ENCODE data around the gene CES3.
"Not testable (repeated sequence)": the region's sequence is repeated elsewhere in the genome, so short reads cannot be mapped to it uniquely, and the experiment has no call there.

Gene CES3

DNA sequence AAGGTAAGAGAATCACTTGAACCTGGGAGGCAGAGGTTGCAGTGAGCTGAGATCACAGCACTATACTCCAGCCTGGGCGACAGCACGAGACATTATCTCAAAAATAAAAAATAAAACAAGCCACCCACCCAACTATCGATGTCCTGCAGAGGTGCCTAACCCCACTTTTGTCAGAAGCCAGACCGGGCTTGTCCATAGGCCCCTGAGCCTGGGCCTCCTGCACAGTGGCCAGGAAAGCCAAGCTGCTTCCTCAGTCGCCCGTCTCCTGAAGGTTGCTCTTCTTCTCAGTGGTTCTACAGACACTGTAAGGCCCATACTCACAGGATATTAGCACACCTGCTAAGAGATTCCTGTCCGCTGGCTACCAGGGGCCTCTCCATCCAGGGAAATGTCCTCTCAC lies 14.5 kb upstream of the CES3 start:
- FAIRE-seq (no peak), DNase-seq (ENCODE audit: low spot score) (no peak)

DNA sequence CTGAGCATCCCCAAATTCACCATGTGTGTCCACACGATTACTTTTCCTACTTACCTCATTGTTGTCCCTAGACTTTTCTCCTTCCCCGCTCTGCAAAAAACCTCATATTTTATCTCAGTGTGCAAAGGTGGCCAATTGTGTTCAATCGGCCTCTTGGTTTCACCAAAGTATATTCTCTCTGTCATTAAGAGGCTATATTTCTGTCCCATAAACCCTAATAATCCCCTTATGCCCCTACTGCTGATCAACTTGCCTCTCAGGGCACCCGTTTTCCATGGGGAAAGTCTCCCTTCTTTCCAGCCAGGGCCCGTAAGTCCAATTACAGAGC lies 14.1 kb upstream of the CES3 start:
- DNase-seq (ENCODE audit: low spot score) (no peak), FAIRE-seq (no peak)

DNA sequence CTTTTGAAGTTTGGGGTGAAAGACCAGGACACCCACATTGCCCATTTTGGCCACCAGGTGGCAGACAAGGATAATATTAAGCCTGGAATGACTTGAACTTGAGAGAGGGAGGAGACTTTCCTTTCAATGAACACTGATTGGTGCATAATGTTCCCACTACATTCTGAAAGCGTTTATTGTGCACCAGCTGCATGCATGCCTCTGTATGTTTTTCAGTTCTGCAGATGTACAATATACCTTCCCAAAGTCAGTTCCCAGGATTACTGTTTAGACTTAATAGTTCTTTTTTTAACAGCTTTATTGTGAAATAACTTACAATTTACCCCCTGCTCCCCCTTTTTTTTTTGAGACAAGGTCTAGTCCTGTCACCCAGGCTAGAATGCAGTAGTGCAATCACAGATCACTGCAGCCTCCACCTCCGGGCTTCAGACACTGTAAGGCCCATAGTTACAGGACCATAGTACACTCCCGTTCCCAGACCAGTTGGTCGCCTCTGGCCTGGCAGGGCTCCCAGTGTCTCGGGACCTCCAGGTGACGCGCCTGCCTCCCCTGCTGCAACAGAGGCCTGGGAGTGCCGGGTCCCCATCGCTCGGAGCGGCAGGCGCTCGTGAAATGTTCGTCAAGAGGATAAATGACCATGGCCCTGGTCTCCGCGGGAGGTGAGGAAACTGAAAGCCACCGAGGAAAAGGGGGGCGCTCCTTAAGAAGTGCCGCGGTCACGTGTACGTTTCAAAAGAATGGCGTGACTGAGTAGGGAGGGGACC lies 13.6 kb upstream of the CES3 start:
- FAIRE-seq, result peak; percentile 79
- peak; percentile 63 for DNase-seq (ENCODE audit: low spot score)

GRCh38 chr16:66948134-66948836 lies 12.8 kb upstream of the CES3 start:
- DNase-seq (ENCODE audit: low spot score), result no peak
- no peak for FAIRE-seq

GRCh38 chr16:66948837-66949225 lies 12.2 kb upstream of the CES3 start:
- FAIRE-seq, result no peak
- no peak for DNase-seq (ENCODE audit: low spot score)

- DNase-seq (ENCODE audit: low spot score) (no peak), FAIRE-seq (no peak)
These were observed 11.6 kb upstream of the CES3 start for GRCh38 chr16:66949472-66949871.

- no peak for DNase-seq (ENCODE audit: low spot score)
- no peak for FAIRE-seq
These were observed 10.6 kb upstream of the CES3 start for GRCh38 chr16:66950437-66950836.

DNA sequence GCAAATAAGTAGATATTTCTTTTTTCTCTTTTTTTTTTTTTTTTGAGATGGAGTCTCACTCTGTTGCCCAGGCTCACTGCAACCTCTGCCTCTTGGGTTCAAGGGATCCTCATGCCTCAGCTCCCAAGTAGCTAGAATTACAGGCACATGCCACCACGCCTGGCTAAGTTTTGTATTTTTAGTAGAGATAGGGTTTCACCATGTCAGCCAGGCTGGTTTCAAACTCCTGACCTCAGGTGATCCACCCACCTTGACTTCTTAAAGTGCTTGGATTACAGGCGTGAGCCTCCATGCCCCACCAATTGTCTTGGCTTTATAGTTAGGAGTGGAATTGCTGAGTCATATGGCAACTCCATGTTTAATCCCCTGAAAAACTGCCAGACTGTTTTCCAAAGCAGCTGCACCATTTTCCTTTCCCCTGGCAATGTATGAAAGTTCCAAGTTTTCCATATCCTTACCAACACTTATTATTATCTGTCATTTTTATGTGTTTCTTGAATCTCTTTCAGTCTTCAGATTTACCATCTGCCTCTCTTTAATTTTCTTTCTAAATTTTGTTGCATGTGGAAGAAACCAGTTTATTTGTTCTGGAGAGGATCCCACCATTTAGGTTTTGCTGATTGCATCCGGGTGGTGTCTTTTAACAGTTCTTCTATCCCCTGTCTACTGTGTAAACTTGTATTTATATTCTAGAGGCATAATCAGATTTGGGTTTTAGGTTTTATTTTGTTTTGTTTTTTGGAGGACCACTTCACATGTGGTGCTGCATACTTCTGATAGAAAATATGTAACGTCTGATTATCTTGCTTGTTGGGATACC lies 9.9 kb upstream of the CES3 start:
- FAIRE-seq, result no peak
- DNase-seq (ENCODE audit: low spot score), result no peak

- DNase-seq (ENCODE audit: low spot score), result no peak
- no peak for FAIRE-seq
These were observed 8.5 kb upstream of the CES3 start for GRCh38 chr16:66952430-66953110.

DNA sequence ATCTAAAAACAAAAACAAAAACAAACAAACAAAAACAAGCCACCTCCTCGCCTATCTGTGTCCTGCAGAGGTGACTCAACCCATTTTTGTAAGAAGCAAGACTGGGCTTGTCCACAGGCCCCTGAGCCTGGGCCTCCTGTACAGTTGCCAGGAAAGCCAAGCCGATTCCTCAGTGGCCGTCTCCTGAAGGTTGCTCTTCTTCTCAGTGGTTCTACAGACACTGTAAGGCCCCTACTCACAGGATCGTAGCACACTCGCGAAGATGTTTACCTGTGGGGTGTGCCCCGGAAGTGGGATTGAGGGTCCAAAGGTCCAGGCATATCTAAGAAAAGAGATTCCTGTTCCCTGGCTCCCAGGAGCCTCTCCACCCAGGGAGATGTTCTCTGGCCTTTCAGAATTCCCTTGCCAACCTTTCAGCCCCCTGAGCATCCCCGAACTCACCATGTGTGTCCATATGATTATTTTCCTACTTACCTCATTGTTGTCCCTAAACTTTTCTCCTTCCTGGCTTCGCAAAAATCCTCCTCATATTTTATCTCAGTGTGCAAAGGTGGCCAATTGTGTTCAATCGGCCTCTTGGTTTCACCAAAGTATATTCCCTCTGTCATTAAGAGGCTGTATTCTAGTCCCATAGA lies 7.5 kb upstream of the CES3 start:
- FAIRE-seq, result no peak
- DNase-seq (ENCODE audit: low spot score), result no peak

DNA sequence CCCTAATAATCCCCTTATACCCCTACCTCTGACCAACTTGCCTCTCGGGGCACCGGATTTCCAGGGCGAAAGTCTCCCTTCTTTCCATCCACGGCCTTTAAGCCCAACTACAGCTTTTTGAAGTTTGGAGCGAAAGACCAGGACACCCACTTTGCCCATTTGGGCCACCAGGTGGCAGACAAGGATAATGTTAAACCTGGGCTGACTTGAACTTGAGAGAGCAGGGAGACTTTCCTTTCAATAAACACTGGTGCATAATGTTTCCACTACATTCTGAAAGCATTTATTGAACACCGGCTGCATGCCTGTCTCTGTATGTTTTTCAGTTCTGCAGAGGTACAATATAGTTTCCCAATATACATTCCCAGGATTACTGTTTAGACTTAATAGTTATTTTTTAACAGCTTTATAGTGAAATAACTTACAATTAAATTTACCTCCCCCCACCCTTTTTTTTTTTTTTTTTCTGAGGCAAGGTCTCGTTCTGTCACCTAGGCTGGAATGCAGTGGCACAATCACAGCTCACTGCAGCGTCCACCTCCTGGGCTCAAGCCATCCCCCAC lies 6.9 kb upstream of the CES3 start:
- DNase-seq (ENCODE audit: low spot score) (peak; percentile 52), FAIRE-seq (peak; percentile 14)

- DNase-seq (ENCODE audit: low spot score); FAIRE-seq: not testable (repeated sequence)
These were observed 5.5 kb upstream of the CES3 start for GRCh38 chr16:66955363-66956153.

DNA sequence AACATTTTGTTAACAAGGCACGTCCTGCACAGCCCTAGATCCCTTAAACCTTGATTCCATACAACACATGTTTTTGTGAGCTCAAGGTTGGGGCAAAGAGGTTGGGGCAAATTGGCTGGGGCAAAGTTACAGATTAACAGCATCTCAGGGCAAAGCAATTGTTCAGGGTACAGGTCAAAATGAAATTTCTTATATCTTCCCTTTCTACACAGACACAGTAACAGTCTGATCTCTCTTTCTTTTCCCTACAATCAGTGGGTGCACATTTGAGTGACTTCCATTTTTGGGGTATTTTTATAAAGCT lies 5.0 kb upstream of the CES3 start:
- not testable (repeated sequence) for DNase-seq (ENCODE audit: low spot score); FAIRE-seq

DNA sequence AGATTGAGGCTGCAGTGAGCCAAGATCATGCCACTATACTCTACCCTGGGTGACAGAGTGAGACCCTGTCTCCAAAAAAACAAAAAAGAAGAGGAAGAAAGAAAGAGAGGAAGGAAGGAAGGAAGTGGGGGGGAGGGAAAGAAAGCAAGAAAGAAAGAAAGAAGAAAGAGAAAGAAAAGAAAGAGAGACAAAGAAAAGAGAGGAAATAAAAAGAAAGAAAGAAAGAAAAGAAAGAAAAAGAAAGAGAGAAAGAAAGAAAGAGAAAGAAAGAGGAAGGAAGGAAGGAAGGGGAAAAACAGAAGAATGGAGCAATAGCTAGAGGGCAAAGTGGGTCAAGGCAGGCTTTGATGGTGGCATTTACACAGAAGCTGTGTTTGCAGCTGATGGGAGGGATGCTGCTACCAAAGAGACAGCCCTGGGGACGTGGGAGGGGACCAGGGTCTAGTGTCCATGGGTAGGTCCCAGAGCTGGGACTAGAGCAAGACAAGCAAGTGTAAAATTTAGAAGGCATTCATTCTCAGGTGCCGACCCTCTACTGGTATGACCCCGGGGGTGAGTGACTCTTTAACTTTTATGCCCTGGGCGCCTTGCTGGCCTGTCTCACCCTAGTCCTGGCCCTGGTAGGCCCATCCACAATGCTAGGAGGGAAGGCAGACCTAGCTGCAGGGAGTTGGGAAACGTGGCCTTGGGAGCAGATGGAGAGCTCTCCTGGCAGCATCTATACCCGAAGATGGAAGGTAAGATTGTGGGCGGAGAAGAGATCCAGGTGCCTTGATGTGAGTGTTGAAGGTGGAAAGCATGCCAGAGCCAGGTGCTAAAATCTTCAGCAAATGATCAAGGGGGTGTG lies 2.0 kb upstream of the CES3 start:
- FAIRE-seq (no peak), DNase-seq (ENCODE audit: low spot score) (no peak)

- DNase-seq (ENCODE audit: low spot score) (no peak), FAIRE-seq (no peak)
These were observed 1.3 kb upstream of the CES3 start for GRCh38 chr16:66959704-66960161.

DNA sequence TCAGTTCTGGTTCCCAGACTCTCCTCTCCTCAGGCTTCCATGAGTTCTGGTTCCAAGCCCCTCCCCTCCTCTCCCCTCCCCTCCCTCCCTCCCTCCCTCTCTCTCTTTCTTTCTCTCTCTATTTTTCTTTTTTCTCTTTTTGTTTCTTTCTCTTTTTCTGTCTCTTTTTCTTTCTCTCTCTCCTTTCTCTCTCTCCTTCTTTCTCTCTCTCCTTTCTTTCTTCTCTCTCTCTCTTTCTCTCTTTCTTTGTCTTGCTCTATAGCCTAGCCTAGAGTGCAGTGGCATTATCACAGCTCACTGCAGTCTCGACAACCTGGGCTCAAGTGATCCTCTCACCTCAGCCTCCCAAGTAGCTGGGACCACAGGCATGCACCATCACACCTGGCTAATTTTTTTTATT lies 796 bp upstream of the CES3 start:
- DNase-seq (ENCODE audit: low spot score) (no peak), FAIRE-seq (no peak)

DNA sequence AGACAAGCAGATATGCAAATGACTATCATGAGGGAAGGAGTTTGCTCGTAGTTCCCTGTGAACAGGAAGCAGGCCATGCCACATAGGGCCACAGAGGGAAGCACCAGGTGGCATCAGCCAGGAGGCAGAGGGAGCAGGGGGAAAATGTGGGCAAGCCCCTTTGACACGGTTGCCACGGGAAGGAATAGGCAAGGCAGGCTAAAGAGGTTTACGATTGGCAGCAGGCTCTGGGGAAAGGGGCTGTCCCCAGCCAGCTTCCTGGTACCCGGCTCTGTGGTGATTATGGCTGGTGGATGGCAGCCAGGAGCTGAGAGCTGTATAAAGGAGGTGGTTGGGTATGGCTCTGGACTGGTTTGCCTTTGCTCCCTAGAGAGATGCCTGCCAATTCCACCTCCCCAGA lies 848 bp downstream of the CES3 start:
- FAIRE-seq (no peak), DNase-seq (ENCODE audit: low spot score) (no peak)

- DNase-seq (ENCODE audit: low spot score) (no peak), FAIRE-seq (no peak)
These were observed 3.0 kb downstream of the CES3 start for GRCh38 chr16:66964049-66964448.

DNA sequence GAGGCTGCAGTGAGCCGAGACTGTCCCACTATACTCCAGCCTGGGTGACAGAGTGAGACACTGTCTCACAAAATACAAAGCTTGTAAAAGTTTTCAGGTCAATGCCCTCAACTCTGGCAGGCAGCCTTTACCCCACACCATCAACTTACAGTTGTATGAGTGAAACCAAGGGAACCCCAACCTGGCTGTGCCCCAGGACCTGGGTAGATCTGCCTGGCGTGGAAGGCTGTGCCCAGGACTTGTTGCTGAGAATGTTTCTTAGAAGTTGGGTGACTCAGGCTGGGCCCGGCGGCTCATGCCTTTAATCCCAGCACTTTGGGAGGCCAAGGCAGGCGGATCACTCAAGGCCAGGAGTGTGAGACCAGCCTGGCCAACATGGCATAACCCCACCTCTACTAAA lies 7.8 kb downstream of the CES3 start:
- DNase-seq (ENCODE audit: low spot score), result no peak
- no peak for FAIRE-seq
